LNCaP clone FGC (cell line): ENCODE data around the gene UAP1L1.

Experiments used
- DNase-seq: peaks from one replicate; pipeline ENCODE4 v3.0.0-alpha.2; 2011; ENCODE audit warnings: low read depth
- H3K4me3 ChIP-seq: 2 replicates; pipeline ENCODE4 v1.5.1; 2011; ENCODE audit warnings: mild to moderate bottlenecking, low read depth, low read length, control low read depth
- CTCF ChIP-seq: IDR thresholded peaks from 2 replicates; pipeline ENCODE4 v1.5.1; 2012; ENCODE audit warnings: mild to moderate bottlenecking; ENCODE audit not compliant: control insufficient read depth, insufficient read depth; ENCODE audit errors: extremely low read depth

Gene UAP1L1

DNA sequence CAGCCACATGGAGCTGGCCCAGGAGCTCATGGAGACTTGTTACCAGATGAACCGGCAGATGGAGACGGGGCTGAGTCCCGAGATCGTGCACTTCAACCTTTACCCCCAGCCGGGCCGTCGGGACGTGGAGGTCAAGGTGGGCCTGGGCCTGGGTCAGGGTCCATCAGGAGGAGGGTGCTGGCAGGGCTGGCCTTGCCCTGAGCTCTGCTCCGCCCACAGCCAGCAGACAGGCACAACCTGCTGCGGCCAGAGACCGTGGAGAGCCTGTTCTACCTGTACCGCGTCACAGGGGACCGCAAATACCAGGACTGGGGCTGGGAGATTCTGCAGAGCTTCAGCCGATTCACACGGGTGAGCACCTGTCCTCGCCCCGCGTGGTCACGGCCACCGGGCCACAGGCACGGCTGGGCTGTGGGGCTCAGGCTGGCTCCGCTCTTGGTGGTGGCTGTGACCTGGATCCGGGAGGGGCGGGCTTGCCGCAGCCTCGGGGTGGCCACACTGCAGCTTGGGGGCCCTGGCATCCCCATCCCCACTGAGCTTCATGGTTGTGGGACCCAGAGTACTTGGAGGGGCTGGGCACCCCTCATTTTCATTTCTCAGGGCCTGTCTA lies 30.1 kb downstream of the UAP1L1 start:
- TF ChIP-seq CTCF = no peak
- H3K4me3 ChIP-seq = no peak overlapping the region
- DNase-seq = no peak

DNA sequence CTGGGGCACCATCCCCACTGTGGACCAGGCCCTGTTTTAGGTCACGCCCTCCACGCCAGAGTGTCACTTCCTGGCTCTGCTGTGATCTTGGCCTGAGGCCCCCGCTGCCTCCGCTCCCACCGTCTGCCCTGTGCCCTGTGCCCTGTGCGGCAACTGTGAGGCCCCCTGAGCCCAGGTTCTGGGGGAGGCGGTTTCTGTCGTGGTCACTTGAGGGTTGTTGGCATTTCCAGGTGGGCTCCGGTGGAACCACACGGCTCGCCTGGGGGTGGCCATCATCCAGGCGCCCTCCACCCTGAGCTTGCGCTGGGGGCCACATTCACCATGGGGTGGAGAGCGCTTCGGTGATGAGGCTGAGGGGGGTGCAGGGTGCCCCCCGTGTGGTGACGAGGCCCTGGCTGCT lies 30.7 kb downstream of the UAP1L1 start:
- no peak overlapping the region for H3K4me3 ChIP-seq
- no peak for DNase-seq
- TF ChIP-seq CTCF = no peak

DNA sequence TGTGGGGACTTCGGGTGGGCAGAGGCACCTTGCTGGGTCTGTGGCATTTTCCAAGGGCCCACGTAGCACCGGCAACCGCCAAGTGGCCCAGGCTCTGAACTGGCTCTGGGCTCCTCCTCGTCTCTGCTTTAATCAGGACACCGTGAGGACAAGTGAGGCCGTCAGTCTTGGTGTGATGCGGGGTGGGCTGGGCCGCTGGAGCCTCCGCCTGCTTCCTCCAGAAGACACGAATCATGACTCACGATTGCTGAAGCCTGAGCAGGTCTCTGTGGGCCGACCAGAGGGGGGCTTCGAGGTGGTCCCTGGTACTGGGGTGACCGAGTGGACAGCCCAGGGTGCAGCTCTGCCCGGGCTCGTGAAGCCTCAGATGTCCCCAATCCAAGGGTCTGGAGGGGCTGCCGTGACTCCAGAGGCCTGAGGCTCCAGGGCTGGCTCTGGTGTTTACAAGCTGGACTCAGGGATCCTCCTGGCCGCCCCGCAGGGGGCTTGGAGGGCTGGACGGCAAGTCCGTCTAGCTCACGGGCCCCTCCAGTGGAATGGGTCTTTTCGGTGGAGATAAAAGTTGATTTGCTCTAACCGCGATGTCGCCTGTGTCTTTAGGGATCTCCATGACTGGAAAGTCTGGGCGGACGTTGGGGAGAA lies 31.4 kb downstream of the UAP1L1 start:
- H3K4me3 ChIP-seq = no peak overlapping the region
- TF ChIP-seq CTCF = no peak
- no peak for DNase-seq

GRCh38 chr9:137109250-137110146 lies 32.2 kb downstream of the UAP1L1 start:
- no peak overlapping the region for H3K4me3 ChIP-seq
- no peak for DNase-seq
- no peak for TF ChIP-seq CTCF

GRCh38 chr9:137110147-137110910 lies 33.0 kb downstream of the UAP1L1 start:
- no peak for DNase-seq
- no peak overlapping the region for H3K4me3 ChIP-seq
- no peak for TF ChIP-seq CTCF

DNA sequence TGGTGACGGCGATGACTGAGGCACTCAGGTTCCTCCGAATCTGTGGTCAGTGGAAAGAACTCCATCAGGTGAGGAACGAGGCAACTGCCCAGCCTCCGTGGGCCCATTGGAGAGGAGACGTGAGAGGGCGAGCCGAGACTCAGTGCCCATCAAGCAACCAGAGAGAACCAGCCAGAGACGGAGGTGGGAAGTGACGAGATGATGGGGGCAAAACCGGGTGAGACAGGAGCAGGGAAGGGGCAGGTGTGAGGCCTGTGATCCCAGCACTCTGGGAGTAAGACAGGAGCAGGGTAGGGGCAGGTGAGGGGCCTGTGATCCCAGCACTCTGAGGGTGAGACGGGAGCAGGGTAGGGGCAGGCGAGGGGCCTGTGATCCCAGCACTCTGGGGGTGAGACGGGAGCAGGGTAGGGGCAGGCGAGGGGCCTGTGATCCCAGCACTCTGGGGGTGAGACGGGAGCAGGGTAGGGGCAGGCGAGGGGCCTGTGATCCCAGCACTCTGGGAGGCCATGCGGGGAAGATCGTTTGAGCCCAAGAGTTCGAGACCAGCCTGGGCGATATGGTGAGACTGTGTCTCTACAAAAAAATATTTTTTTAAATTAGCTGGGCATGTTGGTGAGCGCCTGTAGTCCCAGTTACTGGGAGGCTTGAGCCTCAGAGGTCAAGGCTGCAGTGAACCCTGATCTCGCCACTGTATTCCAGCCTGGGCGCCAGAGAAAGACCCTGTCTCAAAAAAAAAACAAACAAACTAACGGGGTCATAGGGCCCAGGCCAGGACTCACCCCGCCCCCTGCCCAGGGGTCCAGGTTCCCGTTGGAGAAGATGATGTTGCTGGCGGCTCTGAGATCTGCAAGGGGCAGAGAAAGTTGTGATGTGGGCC lies 33.8 kb downstream of the UAP1L1 start:
- no peak overlapping the region for H3K4me3 ChIP-seq
- no peak for DNase-seq
- no peak for TF ChIP-seq CTCF
